ENCODE results near the gene ATAD3B. TPM values are rescaled to one million over a fixed set of nuclear protein-coding genes. Genes with fewer than 3 reads are reported as not detected.
"Not testable (repeated sequence)": the region's sequence is repeated elsewhere in the genome, so short reads cannot be mapped to it uniquely, and the experiment has no call there.

ATAD3B gene
- total RNA-seq, 4 donors from 2014 or later: 9.9 to 40.1 (median 24.1) TPM

GRCh38 chr1:1451696-1452364 is 19.7 kb upstream of the ATAD3B start:
- intact Hi-C loops (cut with DNase I): no loop called here
- Histone ChIP-seq H3K36me3 (no peaks in the 10 kb centered on the region), H3K4me1 (peaks cover 0 to 7% (median 0%) of the 10 kb centered on the region in 3 donors), H3K9me3 (no peaks in the 10 kb centered on the region), H3K4me3 (no peak overlapping the region), H3K27me3 (no peaks in the 10 kb centered on the region), H3K27ac (no peak overlapping the region)
- no peak for DNase-seq
- TF ChIP-seq POLR2A (IDR thresholded peaks at IDR 0.05): no peak
- TF ChIP-seq CTCF (IDR thresholded peaks at IDR 0.05): no peak
- WGBS, 2 donors: 75 to 79% methylated on average over 11 to 20 of the region's 26 CpGs

- H3K27me3 ChIP-seq; H3K9me3 ChIP-seq; intact Hi-C loops (cut with DNase I); H3K4me1 ChIP-seq; DNase-seq; H3K4me3 ChIP-seq; H3K36me3 ChIP-seq; H3K27ac ChIP-seq: not testable (repeated sequence)
- 50 to 60% methylated on average over 1 of the region's 8 CpGs for WGBS, 2 donors
Measured at GRCh38 chr1:1452365-1452739, 19.2 kb upstream of the ATAD3B start.

DNA sequence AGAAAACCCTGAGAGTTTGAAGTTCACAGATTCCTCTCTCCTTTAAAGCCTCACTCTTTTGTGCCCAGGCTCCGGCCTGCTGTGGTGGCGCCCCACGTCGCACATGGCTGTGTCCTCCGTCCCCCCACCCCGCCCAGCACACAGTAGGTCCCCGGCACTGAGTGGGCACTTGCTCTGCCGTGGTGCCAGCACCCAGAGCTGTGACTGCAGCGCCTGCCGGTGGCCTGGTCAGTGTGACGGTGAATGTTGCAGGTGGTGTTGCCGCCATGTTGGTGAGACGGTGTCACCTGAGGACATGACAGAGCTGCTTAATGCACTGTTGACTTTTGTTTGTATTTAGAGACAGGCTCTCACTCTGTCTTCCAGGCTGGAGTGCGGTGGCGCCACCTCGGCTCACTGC is 18.7 kb upstream of the ATAD3B start:
- DNase-seq: no peak
- Histone ChIP-seq H3K27ac (no peak overlapping the region), H3K27me3 (no peaks in the 10 kb centered on the region), H3K36me3 (no peaks in the 10 kb centered on the region), H3K9me3 (no peaks in the 10 kb centered on the region), H3K4me1 (peaks cover 0 to 7% (median 0%) of the 10 kb centered on the region in 3 donors), H3K4me3 (no peak overlapping the region)
- WGBS, 2 donors: 93 to 95% methylated on average over 8 to 12 of the region's 16 CpGs
- TF ChIP-seq CTCF (IDR thresholded peaks at IDR 0.05) (no peak), POLR2A (IDR thresholded peaks at IDR 0.05) (no peak)
- intact Hi-C loops (cut with DNase I): no loop called here

DNA sequence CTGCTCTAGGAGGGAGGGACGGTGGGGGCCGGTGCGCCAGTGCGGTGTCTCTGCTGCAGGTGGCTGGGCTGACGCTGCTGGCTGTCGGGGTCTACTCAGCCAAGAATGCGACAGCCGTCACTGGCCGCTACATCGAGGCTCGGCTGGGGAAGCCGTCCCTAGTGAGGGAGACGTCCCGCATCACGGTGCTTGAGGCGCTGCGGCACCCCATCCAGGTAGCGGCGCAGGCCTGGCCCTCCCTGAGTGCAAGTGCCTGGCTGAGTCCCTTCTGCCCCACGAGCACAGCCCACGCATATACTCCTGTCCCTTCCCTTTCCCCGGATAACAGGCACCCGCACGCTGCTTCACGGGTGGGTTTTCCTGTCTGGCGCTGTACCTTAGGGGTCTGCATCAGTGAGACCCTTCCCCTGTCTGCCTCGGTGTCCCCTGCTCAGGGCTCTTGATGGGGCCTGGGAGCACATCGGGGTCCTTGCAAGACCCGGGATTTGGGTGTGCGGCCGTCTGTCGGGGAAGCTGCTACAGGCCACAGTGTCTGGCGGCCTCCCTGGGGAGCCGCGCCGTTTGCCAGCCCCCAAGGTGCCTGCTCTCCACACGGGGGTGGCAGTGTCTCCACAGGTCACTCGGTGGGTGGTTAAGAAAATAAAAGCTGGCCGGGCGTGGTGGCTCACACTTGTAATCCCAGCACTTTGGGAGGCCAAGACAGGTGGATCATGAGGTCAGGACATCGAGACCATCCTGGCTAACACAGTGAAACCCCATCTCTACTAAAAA is 17.1 kb upstream of the ATAD3B start:
- H3K27me3 ChIP-seq; H3K4me3 ChIP-seq; H3K4me1 ChIP-seq; H3K9me3 ChIP-seq; H3K36me3 ChIP-seq; H3K27ac ChIP-seq; DNase-seq; intact Hi-C loops (cut with DNase I): not testable (repeated sequence)
- 80 to 86% methylated on average over 3 to 11 of the region's 41 CpGs for WGBS, 2 donors

- WGBS, 2 donors: 77 to 81% methylated on average over 3 to 19 of the region's 30 CpGs
- TF ChIP-seq CTCF (IDR thresholded peaks at IDR 0.05) (no peak), POLR2A (IDR thresholded peaks at IDR 0.05) (no peak)
- intact Hi-C loops (cut with DNase I): no loop called here
- Histone ChIP-seq H3K27me3 (peaks cover 0 to 3% (median 0%) of the 10 kb centered on the region in 4 donors), H3K27ac (no peak overlapping the region), H3K36me3 (no peaks in the 10 kb centered on the region), H3K4me3 (no peak overlapping the region), H3K9me3 (no peaks in the 10 kb centered on the region), H3K4me1 (peaks cover 0 to 7% (median 0%) of the 10 kb centered on the region in 3 donors)
- no peak for DNase-seq
Measured at GRCh38 chr1:1455366-1455884, 16.1 kb upstream of the ATAD3B start.

DNA sequence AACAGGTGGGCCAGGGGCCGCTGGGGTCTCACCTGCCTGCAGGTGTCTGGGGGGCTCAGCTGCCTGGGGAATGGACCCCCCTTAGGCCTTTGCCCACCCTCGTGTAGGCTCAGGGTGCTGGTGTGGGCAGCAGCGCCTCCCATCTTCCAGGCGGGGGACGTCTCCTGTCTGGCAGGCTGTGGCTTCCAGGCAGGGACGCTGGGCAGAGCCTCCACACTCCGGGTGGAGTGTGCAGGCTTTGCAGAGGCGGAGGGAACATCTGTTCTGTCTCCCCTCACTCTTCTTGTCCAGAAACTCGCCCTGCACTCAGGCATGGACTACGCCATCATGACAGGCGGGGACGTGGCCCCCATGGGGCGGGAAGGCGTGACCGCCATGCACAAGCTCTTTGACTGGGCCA is 15.6 kb upstream of the ATAD3B start:
- WGBS, 2 donors: no CpG with 5 or more reads among the region's 15 CpGs
- H3K4me1 ChIP-seq: peaks cover 0 to 12% (median 0%) of the 10 kb centered on the region in 3 donors

GRCh38 chr1:1456683-1457255 is 14.8 kb upstream of the ATAD3B start:
- H3K36me3 ChIP-seq; intact Hi-C loops (cut with DNase I); H3K27ac ChIP-seq; H3K9me3 ChIP-seq; DNase-seq; H3K4me3 ChIP-seq: not testable (repeated sequence)
- H3K27me3 ChIP-seq: peaks cover 0 to 15% (median 0%) of the 10 kb centered on the region in 4 donors
- H3K4me1 ChIP-seq: peaks cover 0 to 19% (median 3%) of the 10 kb centered on the region in 3 donors
- 80 to 89% methylated on average over 1 to 8 of the region's 22 CpGs for WGBS, 2 donors

More for the DNA sequence above, 15.6 kb upstream of the ATAD3B start:
- intact Hi-C loops (cut with DNase I); H3K27ac ChIP-seq; H3K36me3 ChIP-seq; DNase-seq; H3K4me3 ChIP-seq; H3K9me3 ChIP-seq; H3K27me3 ChIP-seq: not testable (repeated sequence)

- H3K27ac ChIP-seq; intact Hi-C loops (cut with DNase I); H3K4me3 ChIP-seq; DNase-seq; H3K36me3 ChIP-seq; H3K9me3 ChIP-seq: not testable (repeated sequence)
- Histone ChIP-seq H3K27me3 (peaks cover 0 to 15% (median 0%) of the 10 kb centered on the region in 4 donors), H3K4me1 (peaks cover 0 to 24% (median 4%) of the 10 kb centered on the region in 3 donors)
- WGBS, 2 donors: no CpG with 5 or more reads among the region's 19 CpGs
Measured at GRCh38 chr1:1459156-1459555, 12.4 kb upstream of the ATAD3B start.

- H3K27ac ChIP-seq; H3K9me3 ChIP-seq; DNase-seq; H3K4me3 ChIP-seq; intact Hi-C loops (cut with DNase I); H3K36me3 ChIP-seq: not testable (repeated sequence)
- 89 to 100% methylated on average over 3 to 10 of the region's 14 CpGs for WGBS, 2 donors
- Histone ChIP-seq H3K4me1 (peaks cover 0 to 24% (median 4%) of the 10 kb centered on the region in 3 donors), H3K27me3 (peaks cover 0 to 15% (median 0%) of the 10 kb centered on the region in 4 donors)
Measured at GRCh38 chr1:1459711-1460110, 11.9 kb upstream of the ATAD3B start.

All from esophagus squamous epithelium (tissue), 5 donors.